ENCODE measurements around the gene NPTX2. TPM values are rescaled to one million over a fixed set of nuclear protein-coding genes. Genes with fewer than 3 reads are reported as not detected.

The NPTX2 gene
- total RNA-seq, 2 experiments from 2014 or later, result not detected

- peaks cover 21% of the 10 kb centered on the region; the same call in 1 of the 2 replicates for H3K9me3 ChIP-seq (ENCODE audit: low read length)
- no peak overlapping the region for H3K27ac ChIP-seq (ENCODE audit: low read depth, low read length, poor library complexity, severe bottlenecking)
- H3K9me2 ChIP-seq (ENCODE audit: insufficient read depth, low read length), result no peaks in the 10 kb centered on the region
- intact Hi-C loops (cut with micrococcal nuclease; ENCODE audit: unreplicated experiment), result no loop called here
- TF ChIP-seq EZH2phosphoT487 (IDR thresholded peaks at IDR 0.05; ENCODE audit: borderline replicate concordance, low read depth, low read length), result no peak
- no peak for TF ChIP-seq CTCF (conservative IDR thresholded peaks at IDR 0.05; ENCODE audit: low read length)
- POLR2A ChIA-PET, result interaction anchor here (0.6 to 1.1 kb wide), 4 partner anchors 10 to 45 kb away, joined by 3 read pairs; no protein-coding TSS in a partner anchor
- no peak overlapping the region for H2AFZ ChIP-seq (ENCODE audit: low read length)
- no peaks in the 10 kb centered on the region for H4K20me1 ChIP-seq (ENCODE audit: insufficient read depth, low read length)
- no peak for DNase-seq (ENCODE audit: low spot score)
- H3K4me3 ChIP-seq (ENCODE audit: low read depth, low read length, poor library complexity, severe bottlenecking), result no peak overlapping the region
- peaks cover 12% of the 10 kb centered on the region for H3K4me1 ChIP-seq (ENCODE audit: insufficient read depth, low read length, poor library complexity, severe bottlenecking)
- no peaks in the 10 kb centered on the region; the same call in 1 of the 2 replicates for H3K36me3 ChIP-seq (ENCODE audit: insufficient read depth, low read length)
- H3K4me2 ChIP-seq (ENCODE audit: low read length), result no peak overlapping the region
- no peaks in the 10 kb centered on the region for H3K79me2 ChIP-seq (ENCODE audit: insufficient read depth, low read depth, low read length)
- CTCF ChIA-PET (ENCODE audit: unreplicated experiment), result no interaction called here
- BruUV-seq (replicated peaks), result no TSS peak
These were observed 36.7 kb downstream of the NPTX2 start for GRCh38 chr7:98653601-98654310.

- TF ChIP-seq CTCF (conservative IDR thresholded peaks at IDR 0.05; ENCODE audit: low read length) (no peak), EZH2phosphoT487 (IDR thresholded peaks at IDR 0.05; ENCODE audit: borderline replicate concordance, low read depth, low read length) (no peak)
- BruUV-seq (replicated peaks), result no TSS peak
- intact Hi-C loops (cut with micrococcal nuclease; ENCODE audit: unreplicated experiment), result no loop called here
- Histone ChIP-seq H3K27ac (ENCODE audit: low read depth, low read length, poor library complexity, severe bottlenecking) (no peak overlapping the region), H3K79me2 (ENCODE audit: insufficient read depth, low read depth, low read length) (no peaks in the 10 kb centered on the region), H3K4me1 (ENCODE audit: insufficient read depth, low read length, poor library complexity, severe bottlenecking) (peaks cover 12% of the 10 kb centered on the region), H3K36me3 (ENCODE audit: insufficient read depth, low read length) (no peaks in the 10 kb centered on the region; the same call in 1 of the 2 replicates), H3K4me2 (ENCODE audit: low read length) (no peak overlapping the region), H2AFZ (ENCODE audit: low read length) (no peak overlapping the region), H4K20me1 (ENCODE audit: insufficient read depth, low read length) (no peaks in the 10 kb centered on the region), H3K4me3 (ENCODE audit: low read depth, low read length, poor library complexity, severe bottlenecking) (no peak overlapping the region), H3K9me2 (ENCODE audit: insufficient read depth, low read length) (no peaks in the 10 kb centered on the region), H3K9me3 (ENCODE audit: low read length) (peaks cover 15% of the 10 kb centered on the region; the same call in 1 of the 2 replicates)
- ChIA-PET CTCF (ENCODE audit: unreplicated experiment) (no interaction called here), POLR2A (no interaction called here)
- no peak for DNase-seq (ENCODE audit: low spot score)
These were observed 37.6 kb downstream of the NPTX2 start for GRCh38 chr7:98654524-98655272.

All from OCI-LY7 (cell line).